HG03457 (cell line): ENCODE data around the gene GFM1.

ENCODE experiments used
- ATAC-seq: cut with Tn5 transposase; IDR thresholded peaks from one replicate; pipeline ENCODE4 v1.9.1; 2021; ENCODE audit warnings: moderate number of reproducible peaks; ENCODE audit not compliant: unreplicated experiment

GFM1 gene

GRCh38 chr3:158723991-158724390 is 79.7 kb downstream of the GFM1 start:
- no peak for ATAC-seq

- ATAC-seq = no peak
Observed at GRCh38 chr3:158725348-158726011, 81.2 kb downstream of the GFM1 start.

GRCh38 chr3:158727206-158728060 is 83.1 kb downstream of the GFM1 start:
- ATAC-seq = no peak

- no peak for ATAC-seq
Observed at GRCh38 chr3:158728061-158728377, 83.7 kb downstream of the GFM1 start.

GRCh38 chr3:158728851-158729250 is 84.5 kb downstream of the GFM1 start:
- no peak for ATAC-seq

- ATAC-seq = no peak
Observed at GRCh38 chr3:158731486-158731885, 87.2 kb downstream of the GFM1 start.

GRCh38 chr3:158731938-158732855 is 87.9 kb downstream of the GFM1 start, which contains the start of gene RARRES1:
Gene RARRES1, minus strand, starts transcription at chr3:158732457. Its CDS starts 42 bp downstream, at chr3:158732415.
- ATAC-seq = peak; percentile 77

- ATAC-seq = no peak
Observed at GRCh38 chr3:158732856-158733200, 88.5 kb downstream of the GFM1 start.

GRCh38 chr3:158733656-158734055 is 89.3 kb downstream of the GFM1 start:
- no peak for ATAC-seq

- no peak for ATAC-seq
Observed at GRCh38 chr3:158735296-158736033, 91.1 kb downstream of the GFM1 start.

GRCh38 chr3:158737410-158737809 is 93.1 kb downstream of the GFM1 start:
- no peak for ATAC-seq

GRCh38 chr3:158737976-158738615 is 93.8 kb downstream of the GFM1 start:
- ATAC-seq = no peak

- ATAC-seq = no peak
Observed at GRCh38 chr3:158738653-158739052, 94.3 kb downstream of the GFM1 start.

- ATAC-seq = no peak
Observed at GRCh38 chr3:158739078-158739477, 94.8 kb downstream of the GFM1 start.

GRCh38 chr3:158739661-158740060 is 95.3 kb downstream of the GFM1 start:
- no peak for ATAC-seq
